Stomach (tissue), 9 donors: Measurements from ENCODE around the gene ENPP6. TPM values are rescaled to one million over a fixed set of nuclear protein-coding genes. Genes with fewer than 3 reads are reported as not detected.
A peak's percentile ranks its signal among the peaks of the same experiment; 100 is the strongest.

ENCODE experiments used
- DNase-seq, 2 donors: peaks; one replicate each; pipeline versions ENCODE4 v3.0.0 to v3.0.0-alpha.2; 2013 to 2019
- H3K27ac ChIP-seq, 5 donors: fragments of 200-600 bp in 4 of 5; sonication (generic) in 4 of 5; one replicate each; pipeline ENCODE4 v1.5.1; 2013 to 2019; ENCODE audit warnings: mild to moderate bottlenecking in 1 of 5, moderate library complexity in 1 of 5
- H3K27me3 ChIP-seq, 3 donors: fragments of 200-600 bp; sonication (generic); one replicate each; pipeline ENCODE4 v1.5.1; 2017 to 2019; ENCODE audit warnings: mixed run types in 1 of 3
- H3K36me3 ChIP-seq, 4 donors: fragments of 200-600 bp; sonication (generic); 1 replicate in 3 of 4; 2 replicates in 1 of 4; pipeline ENCODE4 v1.5.1; 2016 to 2019
- H3K4me1 ChIP-seq, 4 donors: fragments of 200-600 bp; sonication (generic); one replicate each; pipeline ENCODE4 v1.5.1; 2016 to 2019
- H3K4me3 ChIP-seq, 4 donors: fragments of 200-600 bp; sonication (generic) in 3 of 4; one replicate each; pipeline ENCODE4 v1.5.1; 2016 to 2019; ENCODE audit warnings: mild to moderate bottlenecking in 1 of 4
- H3K9me3 ChIP-seq, 4 donors: fragments of 200-600 bp; sonication (generic); one replicate each; pipeline ENCODE4 v1.5.1; 2016 to 2019
- CTCF ChIP-seq, 7 experiments: fragments of 450-650 bp in 4 of 7; fragments of 200-600 bp in 3 of 7; sonication (generic) in 3 of 7; IDR thresholded peaks; one replicate each; pipeline ENCODE4 v1.5.1; 2016 to 2019; ENCODE audit warnings: antibody characterized with exemption in 7 of 7, control low read depth in 2 of 7, mild to moderate bottlenecking in 1 of 7
- EP300 ChIP-seq: sonication (generic); formaldehyde crosslinking; IDR thresholded peaks from one replicate; pipeline ENCODE4 v1.6.1; 2017; ENCODE audit warnings: antibody characterized with exemption
- POLR2A ChIP-seq, 4 donors: fragments of 450-650 bp; IDR thresholded peaks; one replicate each; pipeline ENCODE4 v1.6.1; 2016; ENCODE audit warnings: antibody characterized with exemption in 4 of 4, control low read depth in 2 of 4, mild to moderate bottlenecking in 1 of 4, moderate library complexity in 1 of 4
- POLR2AphosphoS5 ChIP-seq, 3 donors: sonication (generic); formaldehyde crosslinking; IDR thresholded peaks; one replicate each; pipeline ENCODE4 v1.6.1; 2016; ENCODE audit warnings: antibody characterized with exemption in 3 of 3
- WGBS, 5 donors: extraction: QIAGEN DNeasy Blood & Tissue Kit in 3 of 5; methylation state at CpG; one replicate each; pipeline versions ENCODE4 v1.1.5 to v1.1.7; 2013 to 2018; 5-methylcytosine and 5-hydroxymethylcytosine counted together
- intact Hi-C: fragments of 100-400 bp; cut with DNase I; formaldehyde crosslinking; loops from one replicate; pipeline ENCODE4 v1.15.1; 2023; ENCODE audit warnings: low total_unique reads
- polyA plus RNA-seq, 3 donors: library from polyadenylated mRNA; stranded (reverse); fragments of 200-250 nt; gene quantifications; one replicate each; pipeline ENCODE4 v1.2.3, GENCODE V29; 2013
- total RNA-seq, 5 donors: library from RNA; depleted of rRNA; stranded (reverse); fragments of >200 nt; gene quantifications; one replicate each; pipeline versions ENCODE4 v1.1.0 to v1.2.3, GENCODE V29; 2014 to 2016
- donor health status: healthy with polysubstance abuse.
- donor health status: Bipolar disorder and iron deficiency.
- donor health status: healthy.

Gene ENPP6
- total and polyA plus RNA-seq, 8 donors: 0.25 to 3.5 (median 0.70) TPM; not detected in 4

GRCh38 chr4:184263910-184264732 lies 46.4 kb upstream of the ENPP6 start:
- H3K9me3 ChIP-seq: no peaks in the 10 kb centered on the region
- intact Hi-C loops: no loop called here
- H3K36me3 ChIP-seq: no peaks in the 10 kb centered on the region
- no peak for TF ChIP-seq EP300
- peak in 5 of 7 experiments; percentile 78 to 96 (median 93) for TF ChIP-seq CTCF (IDR thresholded peaks at IDR 0.05)
- peak; percentile 38 to 79 (median 47) for TF ChIP-seq POLR2AphosphoS5 (IDR thresholded peaks at IDR 0.05)
- no peak for TF ChIP-seq POLR2A (IDR thresholded peaks at IDR 0.05)
- peak; percentile 96 to 97 for DNase-seq
- H3K27me3 ChIP-seq: no peaks in the 10 kb centered on the region
- H3K4me3 ChIP-seq: no peak overlapping the region
- 19 to 25% (median 21%) methylated on average over 19 of the region's 19 CpGs for WGBS, 5 donors
- peaks cover 0 to 33% (median 9%) of the 10 kb centered on the region in 4 donors for H3K4me1 ChIP-seq
- no peak overlapping the region for H3K27ac ChIP-seq

GRCh38 chr4:184263461-184263860 lies 45.8 kb upstream of the ENPP6 start:
- TF ChIP-seq CTCF (IDR thresholded peaks at IDR 0.05) (no peak), POLR2AphosphoS5 (IDR thresholded peaks at IDR 0.05) (no peak), EP300 (no peak), POLR2A (IDR thresholded peaks at IDR 0.05) (no peak)
- 85 to 88% (median 86%) methylated on average over 5 of the region's 5 CpGs for WGBS, 5 donors
- no peak for DNase-seq
- no peaks in the 10 kb centered on the region for H3K36me3 ChIP-seq
- no peaks in the 10 kb centered on the region for H3K9me3 ChIP-seq
- no peak overlapping the region for H3K27ac ChIP-seq
- no peak overlapping the region for H3K4me3 ChIP-seq
- no peaks in the 10 kb centered on the region for H3K27me3 ChIP-seq
- intact Hi-C loops: no loop called here
- H3K4me1 ChIP-seq: peaks cover 0 to 33% (median 9%) of the 10 kb centered on the region in 4 donors

GRCh38 chr4:184262901-184263300 lies 45.2 kb upstream of the ENPP6 start:
- no peak for TF ChIP-seq POLR2AphosphoS5 (IDR thresholded peaks at IDR 0.05)
- no peak for TF ChIP-seq POLR2A (IDR thresholded peaks at IDR 0.05)
- no peak for TF ChIP-seq CTCF (IDR thresholded peaks at IDR 0.05)
- no peak for TF ChIP-seq EP300
- DNase-seq: no peak
- Histone ChIP-seq H3K4me3 (no peak overlapping the region), H3K4me1 (peaks cover 0 to 32% (median 7%) of the 10 kb centered on the region in 4 donors), H3K9me3 (no peaks in the 10 kb centered on the region), H3K27ac (no peak overlapping the region), H3K27me3 (no peaks in the 10 kb centered on the region), H3K36me3 (no peaks in the 10 kb centered on the region)
- intact Hi-C loops: no loop called here

GRCh38 chr4:184261246-184261645 lies 43.6 kb upstream of the ENPP6 start:
- Histone ChIP-seq H3K27me3 (no peaks in the 10 kb centered on the region), H3K27ac (no peak overlapping the region), H3K36me3 (no peaks in the 10 kb centered on the region), H3K4me3 (no peak overlapping the region), H3K4me1 (peaks cover 0 to 20% (median 7%) of the 10 kb centered on the region in 4 donors), H3K9me3 (no peaks in the 10 kb centered on the region)
- intact Hi-C loops: no loop called here
- DNase-seq: no peak
- 73 to 76% (median 75%) methylated on average over 5 of the region's 5 CpGs for WGBS, 5 donors
- no peak for TF ChIP-seq CTCF (IDR thresholded peaks at IDR 0.05)
